ENCODE data around the gene SLC12A7. TPM values are rescaled to one million over a fixed set of nuclear protein-coding genes. Genes with fewer than 3 reads are reported as not detected.

The SLC12A7 gene
- total RNA-seq, 2 donors from 2014 or later, result 18.4 to 34.6 TPM

- Histone ChIP-seq H3K9me3 (no peaks in the 10 kb centered on the region), H3K4me3 (no peak overlapping the region), H3K27me3 (replicated peaks; ENCODE audit: insufficient read depth) (no peaks in the 10 kb centered on the region), H3K4me1 (ENCODE audit: control insufficient read depth in 1 of 2, low read depth in 2 of 2) (no peaks in the 10 kb centered on the region), H3K36me3 (no peaks in the 10 kb centered on the region), H3K27ac (no peak overlapping the region)
- TF ChIP-seq CTCF (IDR thresholded peaks at IDR 0.05), result no peak
- ATAC-seq (ENCODE audit: insufficient number of reproducible peaks, low FRiP score, low read depth), result no peak
- no peak for DNase-seq (ENCODE audit: low spot score)
Observed at GRCh38 chr5:1021136-1021968, 90.5 kb downstream of the SLC12A7 start.

DNA sequence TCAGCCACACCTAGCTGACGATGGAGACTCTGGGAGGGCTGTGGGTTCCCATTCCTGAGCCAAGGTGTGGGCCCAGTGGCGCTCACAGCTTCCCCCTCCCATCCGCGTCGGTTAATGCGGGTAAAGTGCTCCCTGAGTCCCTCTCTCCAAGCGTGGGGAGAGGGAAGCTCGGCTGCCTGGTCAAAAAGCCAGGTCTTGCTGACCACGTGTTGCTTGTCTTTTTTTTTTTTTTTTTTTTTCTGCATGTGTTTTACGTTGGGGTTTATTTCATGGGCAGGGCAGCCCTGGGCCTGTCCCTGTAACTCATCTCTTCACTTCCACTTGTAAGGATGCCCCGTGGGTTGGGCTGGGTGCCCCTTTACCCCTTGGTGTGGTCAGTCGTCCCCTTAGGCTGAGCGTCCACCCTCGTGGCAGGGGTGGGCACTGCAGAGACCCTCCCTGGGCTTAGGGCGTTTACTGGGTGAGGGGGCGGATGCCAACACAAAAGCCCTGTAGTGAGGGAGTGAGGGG is 91.4 kb downstream of the SLC12A7 start:
- Histone ChIP-seq H3K4me1 (ENCODE audit: control insufficient read depth in 1 of 2, low read depth in 2 of 2) (no peaks in the 10 kb centered on the region), H3K36me3 (no peaks in the 10 kb centered on the region), H3K4me3 (no peak overlapping the region), H3K27ac (no peak overlapping the region), H3K27me3 (replicated peaks; ENCODE audit: insufficient read depth) (no peaks in the 10 kb centered on the region), H3K9me3 (no peaks in the 10 kb centered on the region)
- TF ChIP-seq CTCF (IDR thresholded peaks at IDR 0.05), result no peak
- no peak for ATAC-seq (ENCODE audit: insufficient number of reproducible peaks, low FRiP score, low read depth)
- DNase-seq (ENCODE audit: low spot score), result no peak

DNA sequence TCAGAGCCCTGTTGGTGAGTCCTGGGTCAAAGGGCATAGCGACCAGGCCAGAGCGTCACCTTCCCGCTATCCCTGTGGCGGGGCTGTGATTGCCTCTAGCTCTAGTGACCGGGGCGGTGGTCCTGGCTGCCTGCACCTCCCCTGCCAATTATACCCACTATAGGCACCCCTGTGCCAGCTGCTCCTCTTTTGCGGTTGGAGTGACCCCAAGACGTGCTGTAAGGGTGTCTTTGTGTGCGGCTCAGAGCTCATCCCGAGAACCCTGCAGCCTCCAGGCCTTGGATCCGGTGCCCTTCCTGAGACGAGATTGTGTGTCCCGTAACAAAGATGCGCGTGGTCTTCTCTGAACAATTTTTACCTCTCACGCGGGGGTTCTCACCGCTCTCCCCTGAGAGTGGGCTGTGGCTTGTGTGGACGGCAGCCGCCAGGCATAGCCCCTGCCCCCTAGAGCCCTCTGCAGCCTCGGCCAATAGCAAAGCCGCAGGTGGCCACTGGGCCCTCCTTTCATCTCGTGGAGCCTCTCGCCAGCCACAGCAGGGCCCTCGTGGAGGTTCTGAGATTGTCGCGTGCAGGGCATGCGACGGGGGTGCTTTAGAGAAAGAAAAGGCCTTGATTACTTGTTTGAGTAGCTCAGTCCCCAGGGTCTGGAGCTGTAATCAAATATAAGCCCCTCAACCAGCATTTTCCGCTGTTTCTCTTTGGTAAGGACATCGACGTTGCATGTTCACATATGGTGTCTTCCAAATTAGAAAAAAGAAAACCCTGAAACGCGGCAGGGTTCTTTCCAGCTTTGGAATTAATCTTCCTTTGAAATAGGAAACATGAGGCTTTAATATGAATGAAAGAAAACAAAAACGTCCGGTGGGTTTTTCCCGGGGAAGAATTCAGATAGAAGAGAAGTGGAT is 92.6 kb downstream of the SLC12A7 start:
- no peaks in the 10 kb centered on the region for H3K36me3 ChIP-seq
- H3K4me3 ChIP-seq, result no peak overlapping the region
- H3K4me1 ChIP-seq (ENCODE audit: control insufficient read depth in 1 of 2, low read depth in 2 of 2), result no peaks in the 10 kb centered on the region
- no peak overlapping the region for H3K27ac ChIP-seq
- ATAC-seq (ENCODE audit: insufficient number of reproducible peaks, low FRiP score, low read depth) (no peak), DNase-seq (ENCODE audit: low spot score) (no peak)
- no peaks in the 10 kb centered on the region for H3K9me3 ChIP-seq
- no peaks in the 10 kb centered on the region for H3K27me3 ChIP-seq (replicated peaks; ENCODE audit: insufficient read depth)
- no peak for TF ChIP-seq CTCF (IDR thresholded peaks at IDR 0.05)

DNA sequence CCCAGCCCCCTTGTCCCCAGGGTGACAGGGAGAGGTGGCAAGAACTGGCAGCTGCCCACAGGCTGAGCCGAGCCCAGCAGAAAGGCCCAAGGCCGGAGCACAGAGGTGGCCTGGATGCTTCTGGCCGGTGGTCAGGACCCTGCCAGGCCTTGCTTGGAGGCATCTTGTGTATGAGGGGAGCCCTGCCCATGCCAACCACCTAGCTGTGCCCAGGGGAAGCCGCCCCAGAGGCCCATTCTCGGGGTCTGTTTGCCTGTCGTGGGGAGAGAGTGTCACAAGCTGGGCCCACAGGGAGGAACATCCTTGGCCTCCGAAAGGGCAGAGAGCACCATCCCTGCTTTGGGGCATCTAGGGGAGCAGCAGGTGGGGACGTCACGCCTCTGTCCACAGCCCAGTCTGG is 93.3 kb downstream of the SLC12A7 start:
- Histone ChIP-seq H3K4me3 (no peak overlapping the region), H3K27me3 (replicated peaks; ENCODE audit: insufficient read depth) (no peaks in the 10 kb centered on the region), H3K36me3 (no peaks in the 10 kb centered on the region), H3K27ac (no peak overlapping the region), H3K4me1 (ENCODE audit: control insufficient read depth in 1 of 2, low read depth in 2 of 2) (no peaks in the 10 kb centered on the region), H3K9me3 (no peaks in the 10 kb centered on the region)
- no peak for TF ChIP-seq CTCF (IDR thresholded peaks at IDR 0.05)
- no peak for ATAC-seq (ENCODE audit: insufficient number of reproducible peaks, low FRiP score, low read depth)
- DNase-seq (ENCODE audit: low spot score), result no peak
